Measurements from ENCODE around the gene TEKT5.

TEKT5 gene

DNA sequence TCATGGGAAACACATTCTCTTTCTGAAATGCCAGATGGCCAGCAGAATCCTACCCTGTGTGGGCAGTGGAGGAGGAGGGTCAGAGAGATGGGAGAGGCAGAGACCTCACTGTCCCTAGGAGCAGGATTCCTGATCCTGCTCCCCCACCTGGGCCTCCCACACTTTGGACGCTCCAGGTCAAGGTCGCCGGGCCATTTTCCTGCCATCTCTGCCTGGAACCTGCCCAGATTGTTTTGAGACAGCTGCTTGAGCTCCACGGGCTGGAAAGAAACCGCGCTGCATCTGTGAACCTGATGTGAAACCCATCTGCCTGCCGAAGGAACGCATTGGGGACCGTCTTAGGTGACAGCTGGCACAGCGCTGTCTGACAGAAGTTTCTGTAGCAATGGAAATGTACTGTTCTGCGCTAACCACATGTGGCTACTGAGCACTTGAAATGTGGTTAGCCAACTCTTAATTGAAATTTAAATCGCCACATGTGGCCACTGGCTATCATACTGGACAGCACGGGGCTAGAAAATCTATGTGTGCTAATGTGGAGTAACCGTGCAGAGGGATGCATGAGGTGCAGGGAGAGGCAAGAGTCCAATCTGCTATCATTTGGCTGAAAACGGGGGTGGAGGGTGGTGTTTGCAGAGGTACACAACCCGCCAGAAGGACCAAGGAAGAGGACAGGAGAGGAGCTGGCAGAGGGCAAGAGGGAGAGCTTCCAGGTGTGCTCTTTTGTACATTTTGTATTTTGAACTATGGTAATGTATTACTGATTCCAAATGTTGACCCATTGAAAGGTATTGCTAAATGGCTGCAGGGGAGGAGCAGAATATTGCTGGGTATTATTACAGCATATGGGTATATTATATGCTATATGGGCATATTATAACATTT, 33.5 kb upstream of the TEKT5 start:
- Histone ChIP-seq H3K36me3 (no peaks in the 10 kb centered on the region), H3K9me3 (no peaks in the 10 kb centered on the region), H3K27me3 (no peaks in the 10 kb centered on the region), H3K4me3 (ENCODE audit: low read depth, low read length) (no peak overlapping the region), H3K4me1 (no peaks in the 10 kb centered on the region; the same call in 1 of the 2 replicates)
- TF ChIP-seq, protein P1, sequence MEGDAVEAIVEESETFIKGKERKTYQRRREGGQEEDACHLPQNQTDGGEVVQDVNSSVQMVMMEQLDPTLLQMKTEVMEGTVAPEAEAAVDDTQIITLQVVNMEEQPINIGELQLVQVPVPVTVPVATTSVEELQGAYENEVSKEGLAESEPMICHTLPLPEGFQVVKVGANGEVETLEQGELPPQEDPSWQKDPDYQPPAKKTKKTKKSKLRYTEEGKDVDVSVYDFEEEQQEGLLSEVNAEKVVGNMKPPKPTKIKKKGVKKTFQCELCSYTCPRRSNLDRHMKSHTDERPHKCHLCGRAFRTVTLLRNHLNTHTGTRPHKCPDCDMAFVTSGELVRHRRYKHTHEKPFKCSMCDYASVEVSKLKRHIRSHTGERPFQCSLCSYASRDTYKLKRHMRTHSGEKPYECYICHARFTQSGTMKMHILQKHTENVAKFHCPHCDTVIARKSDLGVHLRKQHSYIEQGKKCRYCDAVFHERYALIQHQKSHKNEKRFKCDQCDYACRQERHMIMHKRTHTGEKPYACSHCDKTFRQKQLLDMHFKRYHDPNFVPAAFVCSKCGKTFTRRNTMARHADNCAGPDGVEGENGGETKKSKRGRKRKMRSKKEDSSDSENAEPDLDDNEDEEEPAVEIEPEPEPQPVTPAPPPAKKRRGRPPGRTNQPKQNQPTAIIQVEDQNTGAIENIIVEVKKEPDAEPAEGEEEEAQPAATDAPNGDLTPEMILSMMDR (IDR thresholded peaks at IDR 0.05; ENCODE audit: low read depth, low read length): no peak
- no peak for DNase-seq

DNA sequence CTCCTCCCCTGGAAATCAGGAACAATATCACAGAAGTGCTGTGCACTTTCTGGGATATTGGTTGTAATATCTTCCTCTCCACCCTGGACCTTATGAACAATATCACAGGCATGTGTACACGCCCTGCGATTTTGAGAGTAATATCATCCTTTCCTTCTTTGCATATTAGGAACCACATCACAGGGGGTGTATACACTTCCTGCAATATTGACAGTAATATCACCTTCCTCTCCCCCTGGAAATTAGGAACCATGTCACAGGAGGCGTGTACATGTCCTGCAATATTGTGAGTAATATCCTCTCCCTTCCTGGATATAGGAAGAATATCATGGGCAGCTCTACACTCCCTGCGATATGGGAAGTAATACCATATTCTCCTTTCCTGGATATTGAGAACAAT, 14.2 kb upstream of the TEKT5 start:
- no peaks in the 10 kb centered on the region for H3K27me3 ChIP-seq
- no peaks in the 10 kb centered on the region; the same call in 1 of the 2 replicates for H3K9me3 ChIP-seq
- H3K4me1 ChIP-seq: no peaks in the 10 kb centered on the region
- no peak overlapping the region for H3K4me3 ChIP-seq (ENCODE audit: low read depth, low read length)
- TF ChIP-seq, protein P1 (IDR thresholded peaks at IDR 0.05; ENCODE audit: low read depth, low read length): no peak
- H3K36me3 ChIP-seq: no peaks in the 10 kb centered on the region
- DNase-seq: no peak

DNA sequence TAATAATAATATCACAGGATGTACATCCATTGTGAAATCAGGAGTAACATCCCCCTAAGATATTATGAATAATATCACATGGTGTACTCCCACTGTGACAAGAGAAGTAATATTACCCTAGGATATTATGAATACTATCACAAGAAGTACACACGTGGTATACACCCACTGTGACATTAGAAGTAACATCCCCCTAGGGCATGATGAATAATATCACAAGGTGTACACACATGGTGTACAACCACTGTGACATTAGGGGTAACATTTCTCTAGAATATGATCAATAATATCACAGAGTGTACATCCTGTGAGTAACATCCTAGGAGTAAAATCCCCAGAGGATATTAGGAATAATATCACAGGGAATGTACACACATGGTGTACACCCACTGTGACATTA, 5.0 kb upstream of the TEKT5 start:
- Histone ChIP-seq H3K4me1 (no peaks in the 10 kb centered on the region), H3K9me3 (no peaks in the 10 kb centered on the region; the same call in 1 of the 2 replicates), H3K4me3 (ENCODE audit: low read depth, low read length) (no peak overlapping the region), H3K27me3 (no peaks in the 10 kb centered on the region), H3K36me3 (no peaks in the 10 kb centered on the region)
- no peak for DNase-seq
- TF ChIP-seq, protein P1 (IDR thresholded peaks at IDR 0.05; ENCODE audit: low read depth, low read length): no peak

DNA sequence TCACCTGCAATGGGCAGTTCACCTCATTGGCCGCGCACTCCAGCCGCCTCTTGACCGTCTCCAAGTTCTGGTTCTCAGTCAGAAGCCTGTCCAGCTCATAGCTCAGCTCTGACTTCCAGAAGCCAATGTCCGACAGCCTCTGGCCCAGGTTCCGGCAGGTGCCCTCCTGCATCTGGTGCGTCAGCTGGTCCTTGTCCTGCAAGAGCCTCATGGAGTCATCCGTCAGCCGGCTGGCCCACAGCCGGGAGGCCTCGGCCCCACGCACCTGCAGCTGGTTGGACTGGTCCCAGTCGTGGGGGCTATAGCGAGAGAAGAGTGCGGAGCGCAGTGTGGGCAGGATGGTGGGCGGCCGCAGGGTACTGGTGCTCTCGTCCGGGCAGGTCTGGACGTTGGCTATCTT, 424 bp downstream of the TEKT5 start:
- Histone ChIP-seq H3K4me1 (no peaks in the 10 kb centered on the region), H3K9me3 (no peaks in the 10 kb centered on the region), H3K4me3 (ENCODE audit: low read depth, low read length) (no peak overlapping the region), H3K27me3 (no peaks in the 10 kb centered on the region), H3K36me3 (no peaks in the 10 kb centered on the region)
- DNase-seq: no peak
- TF ChIP-seq, protein P1 (IDR thresholded peaks at IDR 0.05; ENCODE audit: low read depth, low read length): no peak

DNA sequence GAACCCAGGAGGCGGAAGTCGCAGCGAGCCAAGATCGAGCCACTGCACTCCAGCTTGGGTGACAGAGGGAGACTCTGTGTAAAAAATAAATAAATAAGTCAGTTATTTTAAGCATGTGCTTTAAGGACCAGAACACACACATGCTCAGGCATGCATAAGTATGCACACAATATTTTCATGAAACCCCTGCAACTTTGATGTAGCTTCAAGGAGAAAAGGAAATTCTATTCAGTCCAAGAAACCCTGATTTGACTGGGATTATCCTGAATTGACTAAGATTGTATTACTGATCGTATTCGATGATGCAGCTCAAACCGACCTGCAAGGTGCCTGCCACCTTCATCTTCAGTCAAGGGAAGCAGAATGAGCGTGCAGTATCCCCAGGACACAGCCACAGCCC, 841 bp downstream of the TEKT5 start:
- no peak for DNase-seq
- Histone ChIP-seq H3K27me3 (no peaks in the 10 kb centered on the region), H3K9me3 (no peaks in the 10 kb centered on the region), H3K4me1 (no peaks in the 10 kb centered on the region), H3K4me3 (ENCODE audit: low read depth, low read length) (no peak overlapping the region), H3K36me3 (no peaks in the 10 kb centered on the region)
- TF ChIP-seq, protein P1 (IDR thresholded peaks at IDR 0.05; ENCODE audit: low read depth, low read length): no peak

DNA sequence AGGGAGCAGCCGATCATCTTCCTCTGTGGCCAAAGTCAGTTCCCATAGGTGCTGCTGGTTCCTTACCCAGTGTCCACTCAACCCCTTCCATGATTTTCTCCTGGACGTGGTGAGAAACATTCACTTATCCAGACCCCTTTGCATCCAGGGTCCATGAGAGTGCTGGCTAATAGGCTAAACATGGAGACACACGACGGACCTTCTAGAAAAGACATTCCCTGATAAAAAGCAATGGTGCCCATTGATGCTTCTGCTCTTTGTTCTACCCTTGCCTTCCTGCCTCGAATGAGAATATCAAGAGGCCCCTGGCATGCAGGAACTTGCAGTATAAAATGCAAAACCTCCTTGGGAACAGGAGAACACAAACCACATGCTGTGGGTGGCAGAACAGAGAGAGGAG, 2.3 kb downstream of the TEKT5 start:
- no peaks in the 10 kb centered on the region for H3K4me1 ChIP-seq
- TF ChIP-seq, protein P1 (IDR thresholded peaks at IDR 0.05; ENCODE audit: low read depth, low read length): no peak
- H3K4me3 ChIP-seq (ENCODE audit: low read depth, low read length): no peak overlapping the region
- H3K9me3 ChIP-seq: no peaks in the 10 kb centered on the region
- no peak for DNase-seq
- H3K27me3 ChIP-seq: no peaks in the 10 kb centered on the region
- H3K36me3 ChIP-seq: no peaks in the 10 kb centered on the region

Measured in BE2C (cell line).